ENCODE measurements around the gene AGAP1.

- TF ChIP-seq CTCF (IDR thresholded peaks at IDR 0.05), result no peak
- TF ChIP-seq POLR2A (IDR thresholded peaks at IDR 0.05), result no peak
These were observed 629.9 kb downstream of the AGAP1 start for GRCh38 chr2:236123716-236124115.
